HepG2 (cell line): ENCODE results near the gene CAPN11. TPM values are rescaled to one million over a fixed set of nuclear protein-coding genes. Genes with fewer than 3 reads are reported as not detected.

Experiments used
- BHLHE40 ChIP-seq: IDR thresholded peaks from 2 replicates; pipeline ENCODE4 v1.6.1; 2011; ENCODE audit warnings: low read length, improper control_type of control experiment
- BRCA1 ChIP-seq: sonication (generic); formaldehyde crosslinking; IDR thresholded peaks from 2 replicates; pipeline ENCODE4 v1.4.0; 2020; ENCODE audit warnings: missing genetic modification reagents
- DMTF1 ChIP-seq: sonication (generic); formaldehyde crosslinking; IDR thresholded peaks from 2 replicates; pipeline ENCODE4 v1.4.0; 2020; ENCODE audit warnings: mild to moderate bottlenecking, missing genetic modification reagents
- GABPA ChIP-seq, 2 experiments: IDR thresholded peaks; 2 replicates each; pipeline ENCODE4 v1.6.1; 2011 to 2016; ENCODE audit warnings: low read depth in 2 of 2, low read length in 1 of 2, missing biosample characterization in 1 of 2, missing genetic modification characterization in 1 of 2
- GFI1 ChIP-seq: sonication (generic); formaldehyde crosslinking; IDR thresholded peaks from 2 replicates; pipeline ENCODE4 v1.5.0; 2020; ENCODE audit warnings: missing genetic modification reagents, mild to moderate bottlenecking, borderline replicate concordance
- IRF1 ChIP-seq: sonication (generic); formaldehyde crosslinking; IDR thresholded peaks from 2 replicates; pipeline ENCODE4 v1.4.0; 2020; ENCODE audit warnings: low read depth, mild to moderate bottlenecking, missing genetic modification reagents
- JDP2 ChIP-seq: sonication (generic); formaldehyde crosslinking; IDR thresholded peaks from 2 replicates; pipeline ENCODE4 v1.8.1; 2022; ENCODE audit warnings: missing genetic modification reagents, borderline replicate concordance
- LCORL ChIP-seq, 2 experiments: fragments of 450-650 bp in 1 of 2; sonication (generic) in 1 of 2; formaldehyde crosslinking in 1 of 2; IDR thresholded peaks; 2 replicates each; pipeline versions ENCODE4 v1.5.0 to v1.6.1; 2017 to 2020; ENCODE audit warnings: antibody characterized with exemption in 1 of 2, missing genetic modification reagents in 1 of 2
- MIER3 ChIP-seq: IDR thresholded peaks from 2 replicates; pipeline ENCODE4 v1.6.1; 2016; ENCODE audit warnings: missing compliant biosample characterization, borderline replicate concordance
- MLX ChIP-seq: IDR thresholded peaks from 2 replicates; pipeline ENCODE4 v1.6.1; 2016
- MTERF4 ChIP-seq: sonication (generic); formaldehyde crosslinking; IDR thresholded peaks from 2 replicates; pipeline ENCODE4 v1.8.0; 2023; ENCODE audit warnings: mild to moderate bottlenecking, missing genetic modification reagents
- MXD4 ChIP-seq: IDR thresholded peaks from 2 replicates; pipeline ENCODE4 v1.6.1; 2016; ENCODE audit warnings: mild to moderate bottlenecking, missing biosample characterization, missing genetic modification reagents
- NFKBIZ ChIP-seq: IDR thresholded peaks from 2 replicates; pipeline ENCODE4 v1.6.1; 2018; ENCODE audit warnings: missing genetic modification reagents, missing compliant biosample characterization
- PPARG ChIP-seq: conservative IDR thresholded peaks from 2 replicates; pipeline ENCODE4 v1.6.1; 2016; ENCODE audit warnings: missing biosample characterization, missing genetic modification reagents
- SMARCC2 ChIP-seq: fragments of 450-650 bp; IDR thresholded peaks from 2 replicates; pipeline ENCODE4 v1.6.1; 2017; ENCODE audit warnings: antibody characterized with exemption, mild to moderate bottlenecking
- SNAI1 ChIP-seq: sonication (generic); formaldehyde crosslinking; IDR thresholded peaks from 2 replicates; pipeline ENCODE4 v1.5.0; 2020; ENCODE audit warnings: mild to moderate bottlenecking, missing genetic modification reagents, borderline replicate concordance
- SPEN ChIP-seq: sonication (generic); formaldehyde crosslinking; IDR thresholded peaks from 2 replicates; pipeline ENCODE4 v1.5.1; 2020; ENCODE audit warnings: low read depth, mild to moderate bottlenecking, missing genetic modification reagents
- TEAD3 ChIP-seq: optimal IDR thresholded peaks from 2 replicates; pipeline ENCODE3; 2016; ENCODE audit warnings: borderline replicate concordance
- YY1 ChIP-seq: IDR thresholded peaks from 2 replicates; pipeline ENCODE4 v1.6.1; 2011; ENCODE audit warnings: low read length, low read depth, moderate library complexity, mild to moderate bottlenecking; ENCODE audit not compliant: insufficient read depth, insufficient replicate concordance
- ZFP1 ChIP-seq: IDR thresholded peaks from 2 replicates; pipeline ENCODE4 v1.6.1; 2016
- ZNF282 ChIP-seq: fragments of 450-650 bp; IDR thresholded peaks from 2 replicates; pipeline ENCODE4 v1.6.1; 2018; ENCODE audit not compliant: partially characterized antibody
- ZNF292 ChIP-seq: sonication (generic); formaldehyde crosslinking; IDR thresholded peaks from 2 replicates; pipeline ENCODE4 v1.8.1; 2022; ENCODE audit warnings: mild to moderate bottlenecking, low read depth, missing genetic modification reagents, borderline replicate concordance
- ZNF557 ChIP-seq: sonication (generic); formaldehyde crosslinking; IDR thresholded peaks from 2 replicates; pipeline ENCODE4 v1.4.0; 2020; ENCODE audit warnings: missing genetic modification reagents
- ZNF614 ChIP-seq: IDR thresholded peaks from 2 replicates; pipeline ENCODE4 v1.6.1; 2018; ENCODE audit warnings: missing biosample characterization, missing genetic modification reagents, inconsistent platforms, borderline replicate concordance
- polyA plus RNA-seq, 8 experiments: library from polyadenylated mRNA; depleted of rRNA in 3 of 8; stranded (reverse) in 7 of 8; unstranded in 1 of 8; fragments of >200 nt; fragmentation: Illumina TruSeq in 4 of 8; extraction: Trizol in 4 of 8; gene quantifications; 2 replicates each; pipeline versions ENCODE4 v1.2.1 to v1.2.3, GENCODE V29; 2011 to 2016; ENCODE audit warnings: low read depth in 4 of 8, missing spikeins in 1 of 8, mixed read lengths in 1 of 8; ENCODE audit not compliant: insufficient read depth in 1 of 8
- total RNA-seq, 5 experiments: library from RNA; depleted of rRNA; stranded (reverse); fragments of >200 nt; fragmentation: Illumina TruSeq; extraction: Trizol; gene quantifications; 2 replicates each; pipeline ENCODE4 v1.2.3, GENCODE V29; 2016; ENCODE audit warnings: low read depth in 1 of 5
- TF ChIP-seq, protein P1 (sequence below): sonication (generic); formaldehyde crosslinking; IDR thresholded peaks from 2 replicates; pipeline ENCODE4 v1.8.1; 2022; ENCODE audit warnings: mild to moderate bottlenecking, missing genetic modification reagents

Gene CAPN11
- total and polyA plus RNA-seq, 2 of the 13 experiments (the other 11 are each of a cell fraction or from before 2014, with no cell fraction given) = 0.07 to 0.11 TPM

GRCh38 chr6:44156494-44157151 lies 2.0 kb upstream of the CAPN11 start (continued):
- TF ChIP-seq SMARCC2 (no peak), YY1 (peak; percentile 70), LCORL (IDR thresholded peaks at IDR 0.05) (no peak), LCORL (CRISPR knock-in tag; IDR thresholded peaks at IDR 0.05) (peak; percentile 98), ZFP1 (CRISPR knock-in tag) (peak; percentile 92), ZNF557 (CRISPR knock-in tag) (no peak), SNAI1 (CRISPR knock-in tag) (no peak), DMTF1 (CRISPR knock-in tag) (no peak), MTERF4 (peak; percentile 62; the same call in 1 of the 2 replicates), MLX (CRISPR knock-in tag) (peak; percentile 75; the same call in 1 of the 2 replicates), GFI1 (CRISPR knock-in tag) (peak; percentile 89), MXD4 (CRISPR knock-in tag) (no peak; the same call in none of the 2 replicates), MIER3 (CRISPR knock-in tag) (peak; percentile 95; the same call in 1 of the 2 replicates), IRF1 (CRISPR knock-in tag) (no peak), BHLHE40 (no peak), PPARG (peak; percentile 100), JDP2 (CRISPR knock-in tag) (no peak), SPEN (CRISPR knock-in tag) (peak; percentile 80), ZNF614 (peak; percentile 85), ZNF292 (CRISPR knock-in tag) (peak; percentile 100), BRCA1 (CRISPR knock-in tag) (peak; percentile 89; the same call in 1 of the 2 replicates), NFKBIZ (peak; percentile 55), TEAD3 (CRISPR knock-in tag) (peak; percentile 41), GABPA (IDR thresholded peaks at IDR 0.05; ENCODE audit: low read depth, low read length) (no peak), GABPA (CRISPR knock-in tag; IDR thresholded peaks at IDR 0.05; ENCODE audit: low read depth) (peak; percentile 43), ZNF282 (no peak)
- TF ChIP-seq, protein P1, sequence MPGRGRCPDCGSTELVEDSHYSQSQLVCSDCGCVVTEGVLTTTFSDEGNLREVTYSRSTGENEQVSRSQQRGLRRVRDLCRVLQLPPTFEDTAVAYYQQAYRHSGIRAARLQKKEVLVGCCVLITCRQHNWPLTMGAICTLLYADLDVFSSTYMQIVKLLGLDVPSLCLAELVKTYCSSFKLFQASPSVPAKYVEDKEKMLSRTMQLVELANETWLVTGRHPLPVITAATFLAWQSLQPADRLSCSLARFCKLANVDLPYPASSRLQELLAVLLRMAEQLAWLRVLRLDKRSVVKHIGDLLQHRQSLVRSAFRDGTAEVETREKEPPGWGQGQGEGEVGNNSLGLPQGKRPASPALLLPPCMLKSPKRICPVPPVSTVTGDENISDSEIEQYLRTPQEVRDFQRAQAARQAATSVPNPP (CRISPR knock-in tag) = peak; percentile 75; the same call in 1 of the 2 replicates
